ENCODE results near the gene KCNMB1.

Gene KCNMB1

DNA sequence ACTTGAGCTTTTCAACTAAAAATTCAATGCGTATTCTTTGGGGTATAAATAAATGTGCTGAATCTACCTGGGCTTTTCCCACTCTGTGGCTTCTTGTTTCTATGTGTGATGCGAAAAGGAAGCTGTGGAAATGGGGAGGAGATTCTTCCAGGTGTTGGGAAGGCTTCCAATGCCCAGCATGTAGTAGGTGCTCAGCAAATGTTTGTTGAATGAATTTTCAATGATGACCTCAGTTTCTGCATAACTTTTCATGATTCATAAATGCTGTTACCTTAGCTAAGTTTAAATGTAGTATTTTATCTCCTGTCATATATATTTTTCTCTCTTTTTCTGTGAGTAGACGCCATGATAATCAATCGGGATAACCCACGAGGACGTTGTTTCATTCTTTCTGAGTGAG is 25.6 kb upstream of the KCNMB1 start:
- no peak for DNase-seq (ENCODE audit: low read depth in 2 of 2)

DNA sequence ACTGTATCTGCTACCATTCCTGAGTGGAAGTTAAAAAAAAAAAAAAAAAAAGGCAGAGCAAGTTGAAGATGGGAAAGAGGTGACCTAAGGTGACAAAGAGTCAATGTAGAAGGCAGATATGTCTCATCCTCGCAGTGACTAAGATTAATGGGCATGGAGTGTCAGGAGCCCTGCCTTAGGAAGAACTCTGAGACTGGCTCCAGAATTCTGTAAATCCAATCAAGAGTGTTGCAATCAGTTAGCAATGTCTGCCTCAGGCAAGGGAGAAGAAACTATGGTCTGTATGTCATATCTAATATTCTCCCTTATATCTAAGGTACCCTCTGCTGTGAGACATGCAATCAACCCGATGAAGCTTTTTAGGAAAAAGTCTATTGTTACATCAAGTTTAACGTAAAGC is 24.7 kb upstream of the KCNMB1 start:
- no peak for DNase-seq (ENCODE audit: low read depth in 2 of 2)

DNA sequence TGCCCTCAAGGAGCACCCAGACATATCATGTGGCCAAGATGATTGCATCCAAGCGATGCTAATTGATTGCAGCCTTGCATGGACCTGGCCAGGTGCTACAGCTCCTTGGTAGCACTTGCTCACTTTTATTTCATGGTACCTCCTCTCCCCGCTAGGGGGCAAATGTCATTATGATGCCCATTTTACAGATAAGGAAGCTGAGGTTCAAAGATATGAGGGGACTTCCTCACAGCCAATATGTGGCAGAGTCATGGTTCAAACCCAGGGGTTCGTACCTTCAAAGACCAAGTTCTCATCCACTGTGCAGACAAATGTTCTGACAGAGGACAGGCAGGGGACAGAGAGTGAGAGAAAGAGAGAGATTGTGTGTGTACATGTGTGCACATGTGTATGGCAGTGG is 21.9 kb upstream of the KCNMB1 start:
- no peak for DNase-seq (ENCODE audit: low read depth in 2 of 2)

DNA sequence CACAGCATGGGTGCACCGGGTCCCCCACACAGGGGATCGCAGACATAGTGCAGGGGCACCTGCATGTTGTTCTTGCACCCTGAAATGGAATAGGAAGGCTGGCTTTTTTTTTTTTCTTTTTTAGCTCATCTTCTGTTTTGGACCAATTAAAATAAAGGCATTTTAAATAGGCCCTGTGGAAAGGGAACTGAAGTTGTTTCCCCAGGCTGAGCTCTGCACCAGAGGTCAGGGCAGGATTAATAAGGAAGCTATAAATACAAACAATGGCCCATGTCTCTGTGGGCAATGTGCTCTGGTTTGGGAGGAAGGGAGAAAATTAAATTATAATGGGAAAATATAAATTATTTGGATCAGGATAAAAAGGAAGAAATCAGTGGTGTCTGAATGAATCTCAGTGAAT is 21.2 kb upstream of the KCNMB1 start:
- no peak for DNase-seq (ENCODE audit: low read depth in 2 of 2)

DNA sequence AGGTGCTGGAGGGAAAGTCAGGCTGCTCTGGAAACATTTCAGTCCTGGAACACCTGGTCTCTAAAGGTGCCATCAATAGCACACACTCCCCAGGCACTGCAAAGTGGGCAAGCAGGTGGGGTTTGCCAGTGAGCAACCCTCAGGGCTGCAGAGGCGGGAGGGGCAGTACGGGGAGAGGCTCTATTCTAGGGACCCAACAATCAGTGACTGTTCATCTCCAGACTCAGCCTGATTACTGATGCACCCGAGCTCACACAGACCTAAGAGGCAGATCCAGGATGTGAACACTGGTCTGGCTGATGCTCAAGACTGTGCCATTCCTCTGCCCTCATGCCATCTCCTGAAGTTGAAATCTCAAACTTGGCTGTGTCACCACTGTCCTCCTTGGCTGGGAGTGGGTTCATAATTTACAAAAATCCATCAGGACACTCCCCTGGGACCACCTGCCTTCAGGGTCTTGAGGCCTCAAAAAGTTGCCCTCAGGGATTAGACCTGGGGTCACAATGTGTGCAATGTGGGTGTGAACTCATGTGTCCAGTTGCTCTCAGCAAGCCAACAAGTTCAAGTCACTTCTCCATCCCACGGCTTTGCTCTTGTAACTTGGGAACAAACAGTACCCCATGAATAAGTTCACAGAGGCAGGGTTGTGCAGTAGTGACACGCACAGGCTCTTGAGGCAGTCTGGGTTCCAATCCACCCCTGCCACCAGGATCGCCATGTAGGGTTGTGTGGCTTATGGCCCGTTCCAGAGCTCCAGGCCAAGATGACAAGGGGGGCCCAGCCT is 19.9 kb upstream of the KCNMB1 start:
- DNase-seq (ENCODE audit: low read depth in 2 of 2), result no peak

DNA sequence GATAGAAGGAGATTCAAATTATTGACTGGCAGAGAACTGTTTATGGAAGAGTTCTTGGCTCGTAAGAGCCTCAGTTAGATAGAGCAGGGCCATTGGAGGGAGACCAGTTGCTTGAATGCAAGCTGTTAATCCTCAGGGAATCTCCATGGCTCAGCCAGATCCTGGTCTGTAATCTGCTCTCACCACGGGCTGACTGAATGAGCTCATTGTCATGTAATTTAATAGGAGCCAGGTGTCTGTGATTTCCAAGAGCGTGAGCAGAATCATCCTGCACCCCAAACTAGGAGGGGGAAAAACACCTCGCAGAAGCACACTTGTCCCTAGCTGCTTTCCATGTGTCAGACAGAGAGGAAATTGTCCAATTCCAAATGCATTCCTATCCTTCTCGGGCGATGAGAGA is 19.1 kb upstream of the KCNMB1 start:
- DNase-seq (ENCODE audit: low read depth in 2 of 2), result no peak

DNA sequence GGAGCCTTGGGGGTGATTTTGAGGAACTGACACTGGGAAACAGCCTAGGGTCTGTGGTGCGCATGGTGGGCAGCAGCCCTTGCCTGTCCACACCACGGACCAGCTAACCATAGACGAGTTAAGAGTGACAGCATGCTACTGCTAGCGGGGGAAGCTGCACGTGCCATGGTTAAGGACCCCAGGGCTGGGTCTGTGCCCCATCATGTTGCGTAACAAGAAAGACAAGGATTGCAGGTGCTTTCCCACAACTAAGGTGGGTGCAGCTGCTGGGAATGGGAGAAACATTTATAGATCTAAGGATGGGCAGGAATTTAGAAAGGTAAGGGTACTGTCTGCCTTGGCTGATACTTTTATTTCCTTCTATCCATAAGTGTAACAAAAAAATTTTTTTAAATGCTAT is 17.9 kb upstream of the KCNMB1 start:
- no peak for DNase-seq (ENCODE audit: low read depth in 2 of 2)

DNA sequence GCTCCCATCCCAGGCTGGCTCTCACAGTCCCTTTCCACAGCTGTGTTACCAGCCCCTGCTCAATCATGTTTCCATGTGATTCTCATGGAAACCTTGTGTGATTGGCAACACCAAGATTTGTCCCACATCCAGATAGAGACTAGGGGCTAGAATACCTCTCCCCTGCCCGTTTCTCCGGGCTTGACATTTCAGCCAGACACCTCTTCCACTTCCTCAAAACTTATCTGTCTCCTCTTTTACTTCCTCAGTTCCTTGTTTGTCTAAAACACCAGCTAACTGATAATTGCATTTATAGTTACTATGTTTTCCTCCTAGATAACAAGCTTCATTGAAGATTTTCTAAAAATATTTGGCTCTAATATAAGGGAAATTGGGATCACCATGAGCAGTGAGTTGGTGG is 16.6 kb upstream of the KCNMB1 start:
- DNase-seq (ENCODE audit: low read depth in 2 of 2), result no peak

DNA sequence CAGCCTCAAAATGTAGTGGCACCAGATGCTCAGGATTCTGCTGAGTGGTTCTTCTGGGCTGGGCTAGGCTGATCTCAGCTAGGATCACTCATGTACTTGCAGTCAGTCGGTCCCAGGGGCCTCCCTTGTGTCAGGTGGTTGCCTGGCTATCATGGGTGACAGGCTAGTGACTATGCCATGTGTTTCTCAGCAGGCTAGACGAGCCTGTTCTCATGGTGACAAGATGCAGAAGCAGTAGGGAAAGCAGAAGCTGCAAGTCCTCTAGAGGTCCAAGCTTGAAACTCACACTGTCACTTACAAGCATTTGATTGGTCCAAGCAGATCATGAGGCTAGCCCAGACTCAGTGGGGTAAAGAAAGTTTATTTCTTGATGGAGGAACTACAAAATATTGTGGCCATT is 15.2 kb upstream of the KCNMB1 start:
- DNase-seq (ENCODE audit: low read depth in 2 of 2), result no peak

DNA sequence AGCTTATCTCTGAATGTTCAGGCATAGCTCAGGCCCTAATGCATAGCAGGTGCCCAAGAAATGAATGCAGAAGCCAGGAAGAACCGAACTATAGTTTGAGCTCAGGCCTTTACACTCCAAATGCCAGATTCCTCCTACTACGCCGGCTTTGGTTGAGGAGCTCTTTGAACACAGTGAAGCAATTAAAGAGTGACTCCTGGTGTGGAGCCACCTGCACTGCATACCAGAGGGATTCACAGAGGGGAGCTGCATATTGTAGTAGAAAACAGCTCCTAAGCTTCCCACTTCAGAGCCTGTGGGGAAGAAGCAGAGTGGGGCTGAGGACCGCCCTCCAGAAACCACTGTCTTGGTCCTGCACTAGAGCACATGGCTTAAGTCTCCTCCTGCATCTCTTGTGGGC is 14.5 kb upstream of the KCNMB1 start:
- DNase-seq (ENCODE audit: low read depth in 2 of 2), result no peak

DNA sequence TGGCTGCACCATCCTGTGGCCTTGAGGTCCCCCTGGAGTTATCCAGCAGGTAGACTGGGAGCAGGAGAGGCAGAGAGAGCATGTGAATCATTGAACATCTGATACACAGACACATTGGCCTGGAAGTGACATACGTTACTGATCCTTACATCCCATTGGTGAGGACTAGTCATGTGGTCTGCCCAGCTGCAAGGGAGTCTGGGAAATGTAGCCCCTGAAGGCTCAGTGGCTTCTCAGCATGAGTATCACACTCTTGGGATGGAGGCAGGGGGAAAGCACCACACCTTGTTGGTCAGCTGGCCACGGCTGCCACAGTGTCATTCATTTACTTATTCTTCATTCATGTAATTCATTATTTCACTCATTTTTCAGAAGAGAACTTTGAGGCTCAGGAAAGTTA is 13.3 kb upstream of the KCNMB1 start:
- no peak for DNase-seq (ENCODE audit: low read depth in 2 of 2)

DNA sequence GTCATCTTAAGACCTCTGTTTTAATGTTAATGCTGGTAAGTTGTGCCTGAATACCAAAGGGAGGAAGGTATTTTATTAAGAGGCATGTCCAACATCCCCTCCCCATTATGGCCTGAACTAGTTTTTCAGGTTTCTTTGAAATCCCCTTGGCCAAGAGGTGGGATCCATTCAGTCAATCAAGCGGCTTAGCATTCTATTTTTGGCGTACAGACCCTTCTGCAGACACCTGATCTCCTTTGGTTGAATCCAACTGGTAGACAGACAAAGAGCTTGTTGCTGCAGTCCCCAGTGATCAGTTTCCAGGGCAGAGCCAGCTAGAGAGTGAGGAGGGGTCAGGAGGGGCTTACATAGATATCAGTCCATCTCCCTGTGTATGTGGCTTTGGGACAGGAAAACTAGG is 7.9 kb upstream of the KCNMB1 start:
- no peak for DNase-seq (ENCODE audit: low read depth in 2 of 2)

DNA sequence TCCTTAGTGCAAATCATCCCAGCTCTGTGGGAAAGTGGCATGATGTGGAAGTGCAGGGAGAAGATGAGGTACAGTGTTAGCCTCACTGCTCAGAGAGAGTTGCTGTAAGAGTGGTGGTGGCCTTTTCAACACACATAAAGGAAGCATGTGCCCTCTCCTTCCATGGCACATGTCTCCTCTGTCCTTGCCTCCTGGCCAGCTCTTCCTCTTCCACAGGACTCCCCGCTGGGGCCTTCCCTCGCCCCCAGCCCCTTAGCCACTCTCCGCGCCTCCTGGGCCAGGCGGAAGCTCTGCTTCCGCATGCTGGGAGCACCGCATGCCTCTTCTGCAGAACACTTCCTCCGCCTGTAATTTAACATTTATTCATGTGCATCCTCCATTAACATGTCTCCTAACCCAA is 4.8 kb upstream of the KCNMB1 start:
- DNase-seq (ENCODE audit: low read depth in 2 of 2), result no peak

DNA sequence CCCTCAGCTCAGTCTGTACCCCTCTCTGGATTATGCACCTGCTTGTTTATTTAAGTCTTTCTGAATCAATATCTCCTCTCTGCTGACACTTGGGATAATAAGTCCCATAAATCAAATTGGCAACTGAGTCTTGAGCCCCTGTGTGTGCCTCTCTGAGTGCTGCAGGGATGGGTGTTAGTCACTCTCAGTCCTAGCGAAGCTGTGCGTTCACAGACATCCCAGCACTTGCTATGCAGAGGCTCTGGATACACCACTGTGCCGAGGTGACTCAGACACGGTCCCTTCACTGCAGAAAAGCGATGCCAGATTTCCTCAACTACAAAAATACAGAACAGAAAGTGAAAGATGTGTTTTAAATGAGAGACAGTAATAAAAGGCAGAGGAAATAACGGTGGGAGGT is 4.1 kb upstream of the KCNMB1 start:
- peak in 1 of 2 donors; percentile 18 for DNase-seq (ENCODE audit: low read depth in 2 of 2)

DNA sequence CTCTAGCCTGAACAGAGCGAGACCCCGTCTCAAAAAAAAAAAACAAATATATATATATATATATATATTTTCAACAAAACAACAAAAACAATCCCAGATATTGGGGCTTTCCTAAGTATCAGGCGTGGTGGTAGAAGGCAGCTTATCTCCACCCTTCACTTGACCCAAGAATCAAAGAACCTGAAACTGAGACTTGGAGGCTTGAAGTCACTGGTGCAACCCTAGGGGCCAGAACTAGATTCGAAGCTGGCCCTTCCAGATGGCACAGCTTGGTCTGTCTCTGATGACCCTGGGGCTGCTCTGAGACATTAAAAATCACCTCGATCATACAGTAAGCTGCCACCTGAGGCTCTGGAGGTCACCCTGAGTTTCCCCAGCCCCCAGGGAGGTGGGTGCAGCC is 1.3 kb upstream of the KCNMB1 start:
- DNase-seq (ENCODE audit: low read depth in 2 of 2), result no peak

DNA sequence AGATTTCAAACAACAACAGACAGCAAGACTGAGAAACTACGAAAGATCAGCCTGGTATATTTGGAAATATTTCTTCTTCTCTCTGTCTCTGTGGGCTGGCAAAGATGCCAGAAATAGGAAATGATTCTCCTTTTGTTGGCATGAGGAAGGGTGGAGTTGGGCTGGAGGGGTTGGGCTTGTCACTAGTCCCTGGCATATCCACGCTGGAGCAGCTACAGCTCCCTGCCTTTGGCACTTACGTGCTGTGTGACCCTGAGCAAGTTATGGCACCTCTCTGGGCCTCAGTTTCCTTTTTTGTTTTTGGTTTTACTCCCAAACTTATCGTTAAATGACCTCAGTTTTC is 354 bp upstream of the KCNMB1 start:
- DNase-seq (ENCODE audit: low read depth in 2 of 2), result no peak

DNA sequence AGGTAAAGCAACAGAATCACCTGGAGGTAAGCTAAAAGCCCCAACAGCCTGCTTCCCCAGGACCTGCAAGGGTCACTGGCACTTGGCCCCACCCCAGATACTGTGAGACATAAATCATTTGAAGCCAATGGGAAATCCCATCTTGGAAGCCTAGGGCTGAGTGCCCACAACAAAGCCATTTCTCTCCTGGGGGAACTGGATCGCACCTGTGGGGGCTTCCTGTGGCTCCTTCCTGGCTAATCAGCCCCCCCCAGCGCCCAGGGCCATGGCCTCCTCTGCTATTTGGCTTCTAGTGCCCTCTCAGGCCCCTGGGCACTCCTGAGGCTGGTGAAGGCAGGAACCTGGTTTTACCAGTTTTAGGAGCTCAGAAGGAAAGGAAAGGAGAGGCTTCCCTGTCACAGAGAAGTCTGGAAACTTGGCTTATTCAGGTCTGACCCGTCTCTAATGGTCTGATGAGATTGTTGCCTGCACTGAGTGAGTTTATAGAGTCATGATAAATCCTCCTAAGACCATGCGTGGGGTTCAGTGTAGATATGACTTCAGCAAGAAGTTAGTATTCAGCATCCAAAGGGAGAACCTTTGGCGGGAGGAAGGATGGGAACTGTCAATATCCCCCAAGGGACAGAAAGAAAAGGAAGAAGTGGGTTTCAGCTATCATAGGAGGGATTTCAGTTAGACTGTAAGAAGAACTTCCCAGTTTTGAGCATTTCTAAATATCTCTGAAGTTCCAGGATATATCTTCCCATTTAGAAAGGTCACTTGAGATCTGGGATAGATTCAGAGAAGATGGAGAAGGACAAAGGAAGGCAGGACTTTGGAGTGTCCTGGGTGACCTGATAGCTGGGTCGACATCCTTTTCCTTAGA is 1.2 kb downstream of the KCNMB1 start:
- DNase-seq (ENCODE audit: low read depth in 2 of 2), result no peak

DNA sequence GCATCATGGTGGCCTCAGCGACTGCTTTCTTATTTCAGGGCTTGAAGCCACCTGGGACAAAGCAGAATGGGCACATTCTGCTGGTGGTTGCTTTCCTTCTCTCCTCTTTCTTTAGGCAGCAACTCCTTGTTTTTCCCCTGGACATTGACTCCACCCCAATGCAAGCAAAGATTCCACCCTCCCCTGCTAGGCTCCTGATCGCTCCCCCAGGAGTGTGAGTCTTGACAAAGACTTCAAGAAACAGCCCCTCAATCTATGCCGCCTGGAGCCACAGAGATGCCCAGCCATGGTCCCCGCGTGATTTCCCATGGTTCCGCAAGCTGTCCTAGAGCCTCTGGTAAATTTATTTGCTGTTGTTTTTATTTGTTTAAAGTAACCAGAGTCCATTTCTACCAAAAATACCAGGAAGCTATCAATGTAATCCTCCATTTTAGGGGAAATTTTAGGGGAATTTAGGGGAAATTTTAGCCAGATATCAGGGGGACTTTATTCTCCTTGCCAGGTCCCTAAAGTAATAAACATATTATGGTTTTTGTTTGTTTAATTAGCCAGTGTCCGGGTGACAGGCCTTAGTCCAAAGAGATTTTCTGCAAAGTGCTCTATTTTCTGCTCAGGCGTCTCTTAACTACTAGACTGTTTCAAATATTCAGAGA is 2.3 kb downstream of the KCNMB1 start:
- DNase-seq (ENCODE audit: low read depth in 2 of 2), result no peak

DNA sequence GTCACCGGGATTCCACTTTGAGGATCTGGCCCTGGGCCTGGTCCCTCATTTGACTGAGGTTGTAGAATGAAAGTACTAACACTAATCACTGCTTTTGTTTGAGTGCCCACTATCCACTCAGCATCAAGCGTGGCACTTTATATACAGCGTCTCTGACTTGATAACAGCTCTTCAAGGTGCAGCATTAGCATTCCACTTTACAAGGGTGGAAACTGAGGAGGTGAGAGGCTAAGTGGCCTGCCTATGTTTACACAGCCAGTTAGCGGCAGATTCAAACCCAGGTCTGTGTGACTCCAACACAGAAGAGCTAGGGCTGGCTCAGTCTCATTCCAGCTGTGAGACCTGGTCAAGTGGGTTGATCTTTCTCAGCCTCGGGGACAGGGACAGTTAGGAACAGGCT is 5.9 kb downstream of the KCNMB1 start:
- DNase-seq (ENCODE audit: low read depth in 2 of 2), result no peak

DNA sequence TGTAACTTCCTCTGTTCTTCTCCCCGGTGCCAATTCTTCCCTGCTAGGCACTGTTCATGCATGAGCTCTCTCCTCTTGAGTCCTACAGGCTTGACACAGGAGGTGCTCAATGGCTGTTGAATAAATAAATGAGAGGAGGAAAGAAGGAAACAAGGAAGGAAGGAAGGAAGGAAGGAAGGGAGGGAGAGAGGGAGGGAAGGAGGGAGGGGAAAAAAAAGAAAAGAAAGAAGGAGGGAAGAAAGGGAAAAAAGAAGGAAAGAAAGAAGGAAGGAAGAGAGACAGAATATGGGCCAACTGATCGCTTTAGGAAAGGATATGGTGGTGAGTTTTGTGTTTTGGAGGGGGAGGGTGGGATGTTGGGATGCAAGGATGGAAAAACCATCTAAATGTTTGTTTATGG is 6.4 kb downstream of the KCNMB1 start:
- no peak for DNase-seq (ENCODE audit: low read depth in 2 of 2)

DNA sequence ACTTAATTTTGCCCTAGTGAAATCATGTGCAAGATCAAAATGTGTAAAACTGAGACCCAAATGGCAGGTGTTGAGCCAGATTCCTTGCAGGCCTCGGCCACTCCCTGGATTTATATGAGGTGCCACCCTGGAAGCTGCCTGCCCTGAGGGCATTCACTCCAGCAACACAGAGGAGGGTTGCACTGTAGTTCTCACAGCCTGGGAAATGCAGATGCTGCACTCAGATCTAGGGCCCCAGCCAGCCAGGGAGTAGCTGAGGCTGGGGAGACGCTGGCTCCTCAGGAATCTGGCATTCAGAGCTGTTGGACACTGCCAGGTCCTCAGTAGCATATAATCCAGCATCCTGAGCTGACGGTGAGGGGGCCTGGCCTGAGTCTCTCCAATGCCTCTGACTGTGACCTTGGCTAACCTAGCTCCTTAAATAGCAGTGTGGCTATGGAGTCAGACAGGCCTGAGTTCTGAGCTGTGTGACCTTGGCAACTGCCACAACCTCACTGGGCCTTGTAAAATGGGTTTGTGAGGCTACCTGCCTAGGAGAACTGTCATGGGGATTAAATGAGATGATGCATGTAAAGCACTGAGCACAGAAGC is 8.7 kb downstream of the KCNMB1 start:
- DNase-seq (ENCODE audit: low read depth in 2 of 2), result no peak

DNA sequence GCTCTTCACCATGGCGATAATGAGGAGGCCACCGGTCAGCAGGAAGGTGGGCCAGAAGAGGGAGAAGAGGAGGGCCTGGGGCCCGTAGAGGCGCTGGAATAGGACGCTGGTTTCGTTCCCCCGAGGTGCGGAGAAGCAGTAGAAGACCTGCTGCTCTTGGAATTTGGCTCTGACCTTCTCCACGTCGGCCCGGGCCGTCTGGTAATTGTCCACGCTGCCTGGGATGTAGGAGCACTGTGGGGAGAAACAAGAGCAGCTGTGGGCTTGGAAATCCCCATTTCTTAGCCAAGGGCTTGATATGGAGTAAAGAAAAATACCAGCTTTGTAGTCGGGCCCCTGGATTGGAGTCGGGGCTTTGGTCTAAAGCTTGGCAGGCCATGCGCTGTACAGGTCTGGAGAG is 10.4 kb downstream of the KCNMB1 start:
- DNase-seq (ENCODE audit: low read depth in 2 of 2), result no peak

DNA sequence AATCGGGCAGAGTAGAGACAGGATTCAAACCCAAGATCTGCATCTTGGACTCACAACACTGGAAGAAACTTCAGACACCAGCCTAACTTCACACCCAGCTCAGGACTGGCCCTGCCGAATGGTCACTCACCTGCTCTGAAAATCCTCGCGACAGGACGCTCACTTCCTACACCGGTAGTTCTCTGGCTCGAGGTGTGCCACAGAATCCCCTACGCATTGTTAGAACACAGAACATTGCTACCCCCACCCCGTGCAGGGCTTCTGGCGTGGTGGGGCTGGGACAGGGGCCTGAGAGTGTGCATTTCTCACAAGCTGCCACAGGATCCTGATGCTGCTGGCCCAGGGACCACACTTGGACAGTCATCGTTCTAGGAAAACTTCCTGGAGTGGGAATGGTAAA is 12.1 kb downstream of the KCNMB1 start:
- no peak for DNase-seq (ENCODE audit: low read depth in 2 of 2)

Measured in activated CD4-positive, alpha-beta T cell treated with anti-CD3 and anti-CD28 coated beads for 24 hours (primary cell).